Panc1 (cell line): ENCODE data around the gene MAPKAP1. TPM values are rescaled to one million over a fixed set of nuclear protein-coding genes. Genes with fewer than 3 reads are reported as not detected.

Experiments
- ATAC-seq: fragments of 200-7000 bp; cut with Tn5 transposase; 2 replicates; pipeline ENCODE4 v1.9.1; 2020; ENCODE audit warnings: mild to moderate bottlenecking, moderate library complexity
- BruUV-seq: library from RNA; stranded (reverse); fragments of 400-500 nt; replicated peaks from 2 replicates; lab custom pipeline; 2021; lab: Mats Ljungman, UMichigan
- CTCF ChIA-PET: fragments of 300-600 bp; sonication (Branson Sonifier 250); formaldehyde crosslinking; loops from one replicate; lab custom pipeline; 2022; ENCODE audit warnings: antibody characterized with exemption; lab: Charles Lee
- POLR2A ChIA-PET: fragments of 300-600 bp; sonication (Branson Sonifier 250); formaldehyde crosslinking; loops from one replicate; lab custom pipeline; 2022; ENCODE audit warnings: antibody characterized with exemption; lab: Charles Lee
- DNase-seq: peaks from one replicate; pipeline ENCODE4 v3.0.0-alpha.2; 2010; ENCODE audit warnings: low read depth, low spot score
- H3K27ac ChIP-seq: 2 replicates; pipeline ENCODE4 v1.5.1; 2011; ENCODE audit warnings: mild to moderate bottlenecking, low read length, inconsistent platforms
- H3K27me3 ChIP-seq: fragments of 200-500 bp; sonication (Bioruptor generic); 2 replicates; pipeline ENCODE4 v1.6.0; 2014; ENCODE audit warnings: low read length, inconsistent platforms; ENCODE audit not compliant: control insufficient read depth, insufficient read depth
- H3K36me3 ChIP-seq: fragments of 200-500 bp; sonication (Bioruptor generic); 2 replicates; pipeline ENCODE4 v1.5.1; 2014; ENCODE audit warnings: inconsistent platforms, mild to moderate bottlenecking, low read length, moderate library complexity; ENCODE audit not compliant: control insufficient read depth, insufficient read depth
- H3K4me1 ChIP-seq: 2 replicates; pipeline ENCODE4 v1.5.1; 2011; ENCODE audit warnings: inconsistent platforms, mild to moderate bottlenecking, low read length, moderate library complexity; ENCODE audit not compliant: control insufficient read depth, insufficient read depth
- H3K4me3 ChIP-seq, 2 experiments: 2 replicates each; pipeline ENCODE4 v1.5.1; 2011 to 2012; ENCODE audit warnings: low read depth in 2 of 2, low read length in 2 of 2, mild to moderate bottlenecking in 2 of 2, inconsistent platforms in 1 of 2, moderate library complexity in 1 of 2
- H3K9me3 ChIP-seq: fragments of 200-500 bp; sonication (Bioruptor generic); 2 replicates; pipeline ENCODE4 v1.5.1; 2014; ENCODE audit warnings: low read depth, mild to moderate bottlenecking, inconsistent platforms, low read length, moderate library complexity; ENCODE audit not compliant: control insufficient read depth, insufficient read depth
- CTCF ChIP-seq: fragments of 450-650 bp; IDR thresholded peaks from 2 replicates; pipeline ENCODE4 v1.5.1; 2017; ENCODE audit warnings: mild to moderate bottlenecking
- POLR2AphosphoS5 ChIP-seq: IDR thresholded peaks from 2 replicates; pipeline ENCODE4 v1.6.1; 2012; ENCODE audit warnings: mild to moderate bottlenecking, low read depth, low read length, moderate library complexity
- REST ChIP-seq, 2 experiments: IDR thresholded peaks; 2 replicates each; pipeline ENCODE4 v1.6.1; 2011 to 2012; ENCODE audit warnings: low read depth in 2 of 2, control low read depth in 1 of 2, low read length in 1 of 2, mild to moderate bottlenecking in 1 of 2, moderate library complexity in 1 of 2; ENCODE audit not compliant: insufficient read depth in 1 of 2
- SIN3A ChIP-seq: IDR thresholded peaks from 2 replicates; pipeline ENCODE4 v1.6.1; 2012; ENCODE audit warnings: low read depth, mild to moderate bottlenecking, low read length, moderate library complexity, borderline replicate concordance; ENCODE audit not compliant: insufficient read depth
- TCF7L2 ChIP-seq: IDR thresholded peaks from 2 replicates; pipeline ENCODE4 v1.6.1; 2011; ENCODE audit warnings: mild to moderate bottlenecking, low read depth, low read length, inconsistent platforms
- in situ Hi-C: cut with HindIII; loops from 2 replicates; pipeline ENCODE4 v1.10.0; 2016; ENCODE audit warnings: low sequenced_read_pairs, low pct_unique_long_range_greater_than_20kb
- intact Hi-C: fragments of 100-400 bp; cut with micrococcal nuclease; formaldehyde crosslinking; loops from one replicate; pipeline ENCODE4 v1.10.0; 2022; ENCODE audit not compliant: unreplicated experiment
- total RNA-seq: library from RNA; stranded (reverse); gene quantifications from one replicate; pipeline ENCODE4 v1.2.1, GENCODE V29; 2021; ENCODE audit not compliant: unreplicated experiment

Gene MAPKAP1
- total RNA-seq, 1 experiment from 2014 or later = 72.7 TPM

DNA sequence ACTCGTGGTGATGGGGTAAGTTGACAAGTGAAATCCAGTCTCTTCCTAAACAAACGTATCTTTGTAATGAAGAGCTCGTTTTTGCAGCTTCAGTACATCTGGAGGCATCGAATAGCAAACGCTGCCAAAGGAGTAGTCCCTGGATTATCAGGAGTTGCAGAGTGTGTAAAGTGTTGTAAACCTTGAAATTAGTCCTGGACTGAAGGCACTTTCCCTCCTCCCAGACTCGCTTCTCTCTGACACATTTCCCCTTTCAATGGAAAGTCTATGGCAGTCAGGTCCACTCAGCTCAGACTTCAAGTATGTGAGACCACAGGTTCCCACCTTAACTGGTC, 38.6 kb upstream of the MAPKAP1 start:
- Histone ChIP-seq H3K4me1 (peaks cover 17% of the 10 kb centered on the region), H3K27ac (peak overlapping the region; percentile 73), H3K4me3 (peak overlapping the region; percentile 64 to 74), H3K36me3 (no peaks in the 10 kb centered on the region), H3K9me3 (no peaks in the 10 kb centered on the region), H3K27me3 (no peaks in the 10 kb centered on the region)
- ChIA-PET POLR2A (no interaction called here), CTCF (no interaction called here)
- in situ Hi-C loops (no loop called here), intact Hi-C loops (loop anchor here (5.0 kb wide), 1 partner anchor 188 kb away; no protein-coding TSS in a partner anchor)
- BruUV-seq = no TSS peak
- DNase-seq (peak; percentile 5), ATAC-seq (no peak; the same call in 1 of the 2 replicates)
- TF ChIP-seq SIN3A (no peak), REST (IDR thresholded peaks at IDR 0.05; ENCODE audit: insufficient read depth in 1 of 2, low read depth in 2 of 2, low read length in 1 of 2) (no peak), CTCF (no peak), POLR2AphosphoS5 (no peak), TCF7L2 (no peak)

- Histone ChIP-seq H3K36me3 (no peaks in the 10 kb centered on the region), H3K27ac (peak overlapping the region; percentile 73), H3K9me3 (no peaks in the 10 kb centered on the region), H3K4me3 (peak overlapping the region; percentile 64 to 74; a peak in 3 of 4 replicates), H3K4me1 (peaks cover 12% of the 10 kb centered on the region), H3K27me3 (no peaks in the 10 kb centered on the region)
- intact Hi-C loops (loop anchor here (5.0 kb wide), 1 partner anchor 188 kb away; no protein-coding TSS in a partner anchor), in situ Hi-C loops (no loop called here)
- no TSS peak for BruUV-seq
- ATAC-seq (no peak), DNase-seq (no peak)
- TF ChIP-seq CTCF (no peak), REST (IDR thresholded peaks at IDR 0.05; ENCODE audit: insufficient read depth in 1 of 2, low read depth in 2 of 2, low read length in 1 of 2) (no peak), POLR2AphosphoS5 (no peak), TCF7L2 (no peak), SIN3A (no peak)
- POLR2A ChIA-PET = no interaction called here
- CTCF ChIA-PET = interaction anchor here (0.6 kb wide), 1 partner anchor 602 kb away, joined by 4 read pairs; the partner anchor contains the start of gene SCAI
These were observed 38.0 kb upstream of the MAPKAP1 start for GRCh38 chr9:125745018-125745417.
